GM21723 (cell line): ENCODE measurements around the gene SYMPK.
"Not testable (repeated sequence)": the region's sequence is repeated elsewhere in the genome, so short reads cannot be mapped to it uniquely, and the experiment has no call there.

Source experiments
- ATAC-seq: cut with Tn5 transposase; IDR thresholded peaks from one replicate; pipeline ENCODE4 v1.9.1; 2021; ENCODE audit warnings: mild to moderate bottlenecking, moderate library complexity; ENCODE audit not compliant: unreplicated experiment

Gene SYMPK

DNA sequence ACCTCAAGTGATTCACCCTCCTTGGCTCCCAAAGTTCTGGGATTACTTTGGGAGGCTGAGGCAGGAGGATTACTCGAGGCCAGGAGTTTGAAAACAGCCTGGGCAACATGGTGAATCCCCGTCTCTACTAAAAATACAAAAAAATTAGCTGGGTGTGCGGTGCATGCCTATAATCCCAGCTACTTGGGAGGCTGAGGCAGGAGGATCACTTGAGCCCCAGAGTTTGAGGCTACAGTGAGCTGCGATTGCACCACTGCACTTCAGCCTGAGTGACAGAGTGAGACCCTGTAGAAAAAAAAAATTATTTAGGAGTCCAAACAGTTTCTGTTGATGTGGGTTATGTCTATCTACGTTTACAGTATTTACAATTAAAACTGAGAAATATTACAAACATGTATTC lies 7.9 kb upstream of the SYMPK start:
- ATAC-seq: no peak

- not testable (repeated sequence) for ATAC-seq
Observed at GRCh38 chr19:45867241-45867640, 4.3 kb upstream of the SYMPK start.

- ATAC-seq: no peak
Observed at GRCh38 chr19:45866400-45867176, 3.6 kb upstream of the SYMPK start.

- no peak for ATAC-seq
Observed at GRCh38 chr19:45865269-45865948, 2.5 kb upstream of the SYMPK start.

- ATAC-seq: no peak
Observed at GRCh38 chr19:45864629-45865082, 1.7 kb upstream of the SYMPK start.

DNA sequence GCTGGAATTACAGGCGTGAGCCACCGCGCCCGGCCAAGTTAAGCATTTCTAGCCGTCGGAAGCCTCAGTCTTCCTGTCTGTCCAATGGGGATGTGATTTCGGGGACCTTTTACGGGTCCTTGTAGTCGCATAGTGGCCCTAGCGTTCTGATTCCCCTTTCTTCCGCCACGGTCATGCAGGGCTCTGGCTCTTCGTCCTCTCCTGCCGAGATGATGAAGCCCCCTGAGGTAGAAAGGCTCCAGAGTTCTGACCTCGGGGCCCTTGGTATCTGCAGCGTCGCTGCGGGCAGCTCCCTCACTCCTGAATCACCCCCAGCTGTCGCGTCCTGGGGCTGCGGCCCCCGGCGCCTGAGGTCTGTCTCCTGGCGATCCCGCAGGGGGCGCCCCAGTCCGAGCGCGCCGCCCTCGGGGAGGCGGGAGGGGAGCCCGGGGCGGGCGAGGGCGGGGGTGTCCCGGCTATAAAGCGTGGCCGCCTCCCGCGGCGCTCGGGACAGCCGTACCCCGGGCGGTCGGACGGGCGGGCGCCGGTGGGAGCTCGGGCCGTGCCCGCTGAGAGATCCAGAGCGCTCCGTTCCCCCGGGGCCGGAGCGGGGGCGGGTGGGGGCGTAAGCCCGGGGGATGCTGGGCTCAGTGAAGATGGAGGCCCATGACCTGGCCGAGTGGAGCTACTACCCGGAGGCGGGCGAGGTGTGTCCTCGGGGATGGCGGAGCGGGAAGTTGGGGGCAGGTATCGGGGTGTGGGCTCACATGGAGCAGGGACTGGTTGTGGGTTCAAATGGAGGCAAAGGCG lies 1.1 kb upstream of the SYMPK start, which contains the start of gene FOXA3:
Gene FOXA3 (plus strand): TSS at position 487 of the 789 bp plus-strand sequence. CDS start 131 bp downstream, at position 618.
- no peak for ATAC-seq

GRCh38 chr19:45863335-45863839 lies 440 bp upstream of the SYMPK start:
- no peak for ATAC-seq

- ATAC-seq: no peak
Observed at GRCh38 chr19:45862271-45862563, 730 bp downstream of the SYMPK start.

DNA sequence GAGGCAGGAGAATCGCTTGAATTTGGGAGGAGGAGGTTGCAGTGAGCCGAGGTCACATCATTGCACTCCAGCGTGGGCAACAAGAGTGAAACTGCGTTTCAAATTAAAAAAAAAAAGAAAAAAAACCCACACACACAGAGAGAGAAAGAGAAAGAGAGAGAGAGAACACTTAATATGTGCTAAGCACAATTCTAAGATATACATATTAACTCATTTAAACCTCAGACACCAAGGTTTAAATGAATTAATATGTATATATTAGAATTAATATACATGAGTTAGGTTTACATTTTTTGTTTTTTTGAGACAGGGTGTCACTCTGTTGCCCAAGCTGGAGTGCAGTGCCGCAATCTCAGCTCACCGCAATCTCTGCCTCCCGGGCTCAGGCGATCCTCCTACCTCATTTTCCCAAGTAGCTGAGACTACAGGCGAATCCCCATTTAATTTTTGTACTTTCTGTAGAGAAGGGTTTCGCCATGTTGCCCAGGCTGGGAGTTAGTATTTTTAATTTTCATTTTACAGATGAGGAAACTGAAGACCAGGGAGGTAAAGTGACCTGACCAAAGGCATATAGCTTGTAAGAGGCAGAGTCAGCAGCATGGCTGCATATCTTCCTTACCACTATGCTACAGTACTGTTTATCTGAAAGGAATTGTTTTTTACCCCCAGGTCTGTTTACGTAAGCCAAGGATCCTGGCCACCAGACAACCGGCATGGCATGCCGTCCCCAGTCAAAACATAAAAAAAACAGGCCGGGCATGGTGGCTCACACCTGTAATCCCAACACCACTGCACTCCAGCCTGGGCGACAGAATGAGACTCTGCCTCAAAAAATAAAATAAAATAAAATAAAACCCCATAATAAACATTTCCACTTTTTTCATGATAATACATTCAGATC lies 2.3 kb downstream of the SYMPK start:
- no peak for ATAC-seq

DNA sequence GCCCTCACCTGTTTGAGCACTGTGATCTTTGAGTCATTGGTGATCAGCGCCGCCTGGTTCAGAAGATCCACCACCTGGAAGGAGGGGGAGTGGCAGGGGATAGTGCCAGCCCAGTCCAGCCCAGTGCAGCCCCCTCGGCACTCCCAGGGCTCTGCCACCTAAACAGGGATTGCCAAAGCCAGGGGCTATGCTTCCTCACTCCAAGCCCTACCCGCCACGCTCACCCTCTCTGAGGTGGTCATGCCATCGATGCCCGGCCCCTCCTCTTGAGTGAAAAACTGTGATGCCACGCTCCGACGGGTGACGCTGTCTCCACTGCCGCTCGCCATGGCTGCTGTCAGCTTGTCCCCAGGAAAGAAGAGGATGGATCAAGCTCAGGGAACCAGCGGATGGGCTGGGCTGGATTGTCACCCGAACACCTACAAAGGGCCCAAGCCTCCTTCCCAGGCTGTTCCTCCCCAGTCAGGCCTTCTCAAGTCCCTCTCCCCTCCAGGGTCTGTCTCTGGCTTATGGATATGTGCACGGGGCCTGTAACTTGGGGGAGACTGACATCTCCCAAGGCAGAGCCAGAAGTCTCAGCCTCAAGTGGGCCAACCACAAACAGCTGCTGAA lies 8.7 kb downstream of the SYMPK start:
- ATAC-seq: no peak

GRCh38 chr19:45852983-45853382 lies 10.0 kb downstream of the SYMPK start:
- ATAC-seq: no peak

GRCh38 chr19:45852145-45852750 lies 10.7 kb downstream of the SYMPK start:
- no peak for ATAC-seq

DNA sequence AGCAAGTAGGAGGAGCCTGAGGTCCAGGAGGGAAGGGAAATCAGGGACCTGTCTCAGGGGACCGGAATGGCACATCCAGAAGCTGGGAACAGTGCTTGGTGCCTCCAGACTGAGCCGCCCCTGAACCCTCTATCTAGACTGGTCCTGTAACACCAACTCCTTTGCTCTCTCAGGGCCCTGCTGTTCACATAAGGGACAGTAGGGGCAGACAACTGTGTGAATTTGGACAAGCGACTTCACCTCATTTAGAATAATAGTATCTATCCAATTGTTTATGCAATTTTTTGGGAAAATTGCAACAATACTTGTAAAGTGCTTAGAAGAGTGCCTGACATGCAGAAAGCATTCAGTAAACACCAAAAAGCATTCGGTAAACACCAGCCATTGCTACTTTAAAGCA lies 14.0 kb downstream of the SYMPK start:
- no peak for ATAC-seq

DNA sequence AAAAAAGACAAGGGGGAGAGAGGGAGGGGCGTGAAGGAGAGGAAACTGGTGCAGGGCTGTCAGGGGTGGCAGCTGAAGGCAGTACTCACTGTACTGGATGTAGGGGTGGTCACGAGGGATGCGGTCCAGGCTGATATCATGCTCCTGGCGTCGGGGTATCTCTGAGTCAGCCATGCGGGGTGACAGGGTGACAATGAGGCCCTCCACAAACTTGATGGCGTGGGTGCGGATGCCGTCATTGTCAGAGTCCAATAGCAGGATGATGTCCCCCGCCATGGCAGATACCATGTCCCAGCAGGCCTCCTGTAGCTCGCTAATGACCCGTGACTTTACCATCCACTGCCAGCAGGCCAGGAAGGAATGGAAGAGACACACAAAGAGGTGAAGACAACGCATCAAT lies 15.3 kb downstream of the SYMPK start:
- ATAC-seq: no peak

DNA sequence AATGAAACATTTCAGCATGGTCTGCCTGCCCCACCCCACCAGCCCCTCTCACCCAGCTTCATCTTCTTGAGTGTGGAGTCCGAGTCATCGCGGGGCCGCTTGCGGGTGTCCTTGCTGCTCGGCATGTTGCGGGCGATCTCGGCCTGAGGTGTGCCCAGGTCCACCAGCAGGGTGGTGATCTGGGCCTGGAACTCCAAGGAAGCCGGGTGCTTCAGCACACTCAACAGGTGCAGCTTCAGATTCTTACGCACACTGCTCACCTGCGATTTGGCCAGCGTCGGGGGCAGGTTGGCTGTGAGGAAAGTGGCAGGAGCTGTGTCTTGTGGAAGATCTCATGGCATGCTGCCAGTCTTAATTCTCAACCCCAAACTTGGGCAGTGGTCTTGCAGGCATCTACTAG lies 20.7 kb downstream of the SYMPK start:
- ATAC-seq: no peak

- no peak for ATAC-seq
Observed at GRCh38 chr19:45834970-45835369, 28.0 kb downstream of the SYMPK start.

GRCh38 chr19:45828945-45829344 lies 34.0 kb downstream of the SYMPK start:
- ATAC-seq: no peak

GRCh38 chr19:45828523-45828922 lies 34.4 kb downstream of the SYMPK start:
- no peak for ATAC-seq

DNA sequence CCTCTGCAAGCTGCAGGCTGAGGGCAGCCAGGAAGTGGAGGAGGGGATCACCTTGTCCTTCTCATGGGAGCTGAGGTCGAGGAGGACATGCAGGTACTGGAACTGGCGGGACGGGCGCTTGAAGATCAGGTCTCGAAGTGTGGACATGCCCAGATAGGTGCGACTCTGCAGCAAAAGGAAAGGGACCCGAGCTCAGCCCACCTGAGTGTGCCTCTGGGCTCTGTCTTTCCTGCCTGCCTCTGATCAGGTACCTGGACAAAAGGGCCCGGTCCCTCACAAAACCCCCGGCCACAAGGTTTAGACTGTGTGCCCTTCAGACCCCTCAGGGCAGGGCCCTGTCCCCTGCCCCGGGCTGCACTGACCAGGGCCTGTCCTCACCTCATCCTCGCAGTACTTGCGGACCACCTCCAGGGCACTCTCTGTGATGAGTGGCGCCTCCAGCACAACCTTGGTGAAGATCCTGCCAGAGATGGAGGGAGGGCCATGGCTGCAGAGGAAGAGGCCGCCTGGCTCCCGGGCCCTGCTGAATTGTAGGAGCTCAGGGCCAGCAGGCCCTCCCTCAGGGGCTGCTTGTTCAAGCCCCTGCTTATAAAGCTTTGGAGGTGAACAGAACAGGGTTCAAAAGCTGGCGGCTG lies 35.4 kb downstream of the SYMPK start:
- no peak for ATAC-seq
